ENCODE results near the gene SRRM3.

SRRM3 gene

GRCh38 chr7:76196786-76197185 lies 4.9 kb upstream of the SRRM3 start:
- Histone ChIP-seq H4K20me1 (ENCODE audit: control insufficient read depth, insufficient read depth, low read depth, low read length) (no peaks in the 10 kb centered on the region), H3K36me3 (ENCODE audit: control insufficient read depth, low read length) (no peaks in the 10 kb centered on the region), H3K4me3 (ENCODE audit: low read length) (no peak overlapping the region), H3K4me2 (ENCODE audit: low read length) (no peak overlapping the region), H3K4me1 (ENCODE audit: control insufficient read depth, low read length) (peaks cover under 1% of the 10 kb centered on the region; the same call in 1 of the 2 replicates), H3F3A (ENCODE audit: control insufficient read depth, insufficient read depth) (no peaks in the 10 kb centered on the region), H3K79me2 (ENCODE audit: control insufficient read depth, low read length) (no peaks in the 10 kb centered on the region), H3K9me2 (replicated peaks; ENCODE audit: control insufficient read depth, low read length) (no peaks in the 10 kb centered on the region), H3K9me3 (ENCODE audit: control insufficient read depth, insufficient read depth, low read length) (no peaks in the 10 kb centered on the region), H3K27ac (ENCODE audit: low read depth, low read length) (no peak overlapping the region), H3K27me3 (ENCODE audit: control insufficient read depth, low read length) (no peaks in the 10 kb centered on the region)
- TF ChIP-seq EZH2phosphoT487 (IDR thresholded peaks at IDR 0.05; ENCODE audit: borderline replicate concordance, low read length) = no peak
- no peak for TF ChIP-seq CTCF (IDR thresholded peaks at IDR 0.05; ENCODE audit: low read depth, low read length, poor library complexity, severe bottlenecking)

- no peak overlapping the region for H3K4me3 ChIP-seq (ENCODE audit: low read length)
- H3K9me2 ChIP-seq (replicated peaks; ENCODE audit: control insufficient read depth, low read length) = no peaks in the 10 kb centered on the region
- no peaks in the 10 kb centered on the region for H3K9me3 ChIP-seq (ENCODE audit: control insufficient read depth, insufficient read depth, low read length)
- no peaks in the 10 kb centered on the region for H3K36me3 ChIP-seq (ENCODE audit: control insufficient read depth, low read length)
- H3K27ac ChIP-seq (ENCODE audit: low read depth, low read length) = no peak overlapping the region
- no peaks in the 10 kb centered on the region for H3K27me3 ChIP-seq (ENCODE audit: control insufficient read depth, low read length)
- no peak overlapping the region for H3K4me2 ChIP-seq (ENCODE audit: low read length)
- peaks cover 4% of the 10 kb centered on the region; the same call in 1 of the 2 replicates for H3K4me1 ChIP-seq (ENCODE audit: control insufficient read depth, low read length)
- no peaks in the 10 kb centered on the region for H3K79me2 ChIP-seq (ENCODE audit: control insufficient read depth, low read length)
- H3F3A ChIP-seq (ENCODE audit: control insufficient read depth, insufficient read depth) = no peaks in the 10 kb centered on the region
- TF ChIP-seq EZH2phosphoT487 (IDR thresholded peaks at IDR 0.05; ENCODE audit: borderline replicate concordance, low read length) (no peak), CTCF (IDR thresholded peaks at IDR 0.05; ENCODE audit: low read depth, low read length, poor library complexity, severe bottlenecking) (no peak)
- H4K20me1 ChIP-seq (ENCODE audit: control insufficient read depth, insufficient read depth, low read depth, low read length) = 0 out of 2 replicates have a peak, but pooled peaks cover 2% of the 10 kb centered on the region
These were observed 3.5 kb upstream of the SRRM3 start for GRCh38 chr7:76198202-76198601.

GRCh38 chr7:76202666-76203030 lies 952 bp downstream of the SRRM3 start:
- no peak overlapping the region for H3K27ac ChIP-seq (ENCODE audit: low read depth, low read length)
- H3K4me1 ChIP-seq (ENCODE audit: control insufficient read depth, low read length) = peaks cover 4% of the 10 kb centered on the region; the same call in 1 of the 2 replicates
- no peaks in the 10 kb centered on the region for H3K9me2 ChIP-seq (replicated peaks; ENCODE audit: control insufficient read depth, low read length)
- TF ChIP-seq EZH2phosphoT487 (IDR thresholded peaks at IDR 0.05; ENCODE audit: borderline replicate concordance, low read length) = no peak
- no peaks in the 10 kb centered on the region for H3F3A ChIP-seq (ENCODE audit: control insufficient read depth, insufficient read depth)
- H3K9me3 ChIP-seq (ENCODE audit: control insufficient read depth, insufficient read depth, low read length) = no peaks in the 10 kb centered on the region
- H3K36me3 ChIP-seq (ENCODE audit: control insufficient read depth, low read length) = no peaks in the 10 kb centered on the region
- H4K20me1 ChIP-seq (ENCODE audit: control insufficient read depth, insufficient read depth, low read depth, low read length) = 0 out of 2 replicates have a peak, but pooled peaks cover 2% of the 10 kb centered on the region
- H3K27me3 ChIP-seq (ENCODE audit: control insufficient read depth, low read length) = no peaks in the 10 kb centered on the region
- no peak overlapping the region for H3K4me3 ChIP-seq (ENCODE audit: low read length)
- no peak overlapping the region for H3K4me2 ChIP-seq (ENCODE audit: low read length)
- H3K79me2 ChIP-seq (ENCODE audit: control insufficient read depth, low read length) = no peaks in the 10 kb centered on the region

- Histone ChIP-seq H3K9me3 (ENCODE audit: control insufficient read depth, insufficient read depth, low read length) (no peaks in the 10 kb centered on the region), H3K9me2 (replicated peaks; ENCODE audit: control insufficient read depth, low read length) (no peaks in the 10 kb centered on the region), H4K20me1 (ENCODE audit: control insufficient read depth, insufficient read depth, low read depth, low read length) (0 out of 2 replicates have a peak, but pooled peaks cover 2% of the 10 kb centered on the region), H3K4me3 (ENCODE audit: low read length) (no peak overlapping the region), H3K4me2 (ENCODE audit: low read length) (no peak overlapping the region), H3K27ac (ENCODE audit: low read depth, low read length) (no peak overlapping the region), H3K27me3 (ENCODE audit: control insufficient read depth, low read length) (0 out of 2 replicates have a peak, but pooled peaks cover 2% of the 10 kb centered on the region), H3F3A (ENCODE audit: control insufficient read depth, insufficient read depth) (no peaks in the 10 kb centered on the region), H3K79me2 (ENCODE audit: control insufficient read depth, low read length) (no peaks in the 10 kb centered on the region), H3K36me3 (ENCODE audit: control insufficient read depth, low read length) (no peaks in the 10 kb centered on the region), H3K4me1 (ENCODE audit: control insufficient read depth, low read length) (peaks cover 4% of the 10 kb centered on the region; the same call in 1 of the 2 replicates)
- TF ChIP-seq CTCF (IDR thresholded peaks at IDR 0.05; ENCODE audit: low read depth, low read length, poor library complexity, severe bottlenecking) (no peak), EZH2phosphoT487 (IDR thresholded peaks at IDR 0.05; ENCODE audit: borderline replicate concordance, low read length) (no peak)
These were observed 2.5 kb downstream of the SRRM3 start for GRCh38 chr7:76204147-76204546.
